ENCODE measurements around the gene ETV4. TPM values are rescaled to one million over a fixed set of nuclear protein-coding genes. Genes with fewer than 3 reads are reported as not detected.

The ETV4 gene
- total RNA-seq, 1 experiment from 2014 or later = 195 TPM

DNA sequence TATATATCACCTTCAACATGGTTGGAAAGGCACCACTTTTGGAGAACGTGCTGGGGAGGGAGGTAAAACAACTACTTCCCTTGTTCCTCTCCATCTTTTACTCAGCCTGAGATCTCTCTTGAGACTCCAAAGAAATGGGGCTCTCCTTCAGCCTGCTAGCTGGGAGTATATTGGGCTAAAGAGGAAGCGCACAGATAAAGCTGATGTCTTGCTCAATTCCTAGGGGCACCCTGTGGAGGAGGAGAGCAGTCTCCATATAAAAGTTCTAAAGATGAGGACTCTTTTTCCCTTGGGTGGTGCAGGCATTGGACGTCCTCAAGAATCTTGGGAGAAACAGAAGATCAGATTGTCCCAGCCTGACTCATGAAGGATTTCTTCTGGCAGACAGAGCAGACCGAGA, 4.6 kb upstream of the ETV4 start:
- Mint-ChIP-seq H3K27me3 (ENCODE audit: low read depth) (no peaks in the 10 kb centered on the region; the same call in 1 of the 2 replicates), H3K27ac (no peak overlapping the region), H3K4me1 (peaks cover 69% of the 10 kb centered on the region), H3K36me3 (no peaks in the 10 kb centered on the region), H3K4me3 (no peak overlapping the region), H3K9me3 (0 out of 2 replicates have a peak, but pooled peaks cover 3% of the 10 kb centered on the region)
- CTCF ChIA-PET = no interaction called here
- DNase-seq (ENCODE audit: low spot score) (no peak), ATAC-seq (no peak)
- POLR2A ChIA-PET = no interaction called here
- TF ChIP-seq SMAD4 (CRISPR knock-in tag; IDR thresholded peaks at IDR 0.05) (no peak), ZNF232 (CRISPR knock-in tag; IDR thresholded peaks at IDR 0.05) (no peak), HMGA2 (CRISPR knock-in tag; IDR thresholded peaks at IDR 0.05) (no peak), SP1 (CRISPR knock-in tag; conservative IDR thresholded peaks at IDR 0.05) (no peak), MYBL2 (CRISPR knock-in tag; IDR thresholded peaks at IDR 0.05) (no peak), CREB1 (CRISPR knock-in tag; IDR thresholded peaks at IDR 0.05) (no peak), NFYB (CRISPR knock-in tag; conservative IDR thresholded peaks at IDR 0.05; ENCODE audit: low read depth) (no peak), ATF1 (CRISPR knock-in tag; IDR thresholded peaks at IDR 0.05) (no peak), FOXK1 (CRISPR knock-in tag; IDR thresholded peaks at IDR 0.05) (no peak), JAZF1 (CRISPR knock-in tag; IDR thresholded peaks at IDR 0.05) (no peak), FOXP1 (CRISPR knock-in tag; IDR thresholded peaks at IDR 0.05; ENCODE audit: borderline replicate concordance) (no peak)
- TF ChIP-seq, protein P1, sequence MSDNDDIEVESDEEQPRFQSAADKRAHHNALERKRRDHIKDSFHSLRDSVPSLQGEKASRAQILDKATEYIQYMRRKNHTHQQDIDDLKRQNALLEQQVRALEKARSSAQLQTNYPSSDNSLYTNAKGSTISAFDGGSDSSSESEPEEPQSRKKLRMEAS (CRISPR knock-in tag; IDR thresholded peaks at IDR 0.05) = no peak
- TF ChIP-seq, protein P2, sequence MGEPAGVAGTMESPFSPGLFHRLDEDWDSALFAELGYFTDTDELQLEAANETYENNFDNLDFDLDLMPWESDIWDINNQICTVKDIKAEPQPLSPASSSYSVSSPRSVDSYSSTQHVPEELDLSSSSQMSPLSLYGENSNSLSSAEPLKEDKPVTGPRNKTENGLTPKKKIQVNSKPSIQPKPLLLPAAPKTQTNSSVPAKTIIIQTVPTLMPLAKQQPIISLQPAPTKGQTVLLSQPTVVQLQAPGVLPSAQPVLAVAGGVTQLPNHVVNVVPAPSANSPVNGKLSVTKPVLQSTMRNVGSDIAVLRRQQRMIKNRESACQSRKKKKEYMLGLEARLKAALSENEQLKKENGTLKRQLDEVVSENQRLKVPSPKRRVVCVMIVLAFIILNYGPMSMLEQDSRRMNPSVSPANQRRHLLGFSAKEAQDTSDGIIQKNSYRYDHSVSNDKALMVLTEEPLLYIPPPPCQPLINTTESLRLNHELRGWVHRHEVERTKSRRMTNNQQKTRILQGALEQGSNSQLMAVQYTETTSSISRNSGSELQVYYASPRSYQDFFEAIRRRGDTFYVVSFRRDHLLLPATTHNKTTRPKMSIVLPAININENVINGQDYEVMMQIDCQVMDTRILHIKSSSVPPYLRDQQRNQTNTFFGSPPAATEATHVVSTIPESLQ (CRISPR knock-in tag; IDR thresholded peaks at IDR 0.05) = no peak
- TF ChIP-seq, protein P3, sequence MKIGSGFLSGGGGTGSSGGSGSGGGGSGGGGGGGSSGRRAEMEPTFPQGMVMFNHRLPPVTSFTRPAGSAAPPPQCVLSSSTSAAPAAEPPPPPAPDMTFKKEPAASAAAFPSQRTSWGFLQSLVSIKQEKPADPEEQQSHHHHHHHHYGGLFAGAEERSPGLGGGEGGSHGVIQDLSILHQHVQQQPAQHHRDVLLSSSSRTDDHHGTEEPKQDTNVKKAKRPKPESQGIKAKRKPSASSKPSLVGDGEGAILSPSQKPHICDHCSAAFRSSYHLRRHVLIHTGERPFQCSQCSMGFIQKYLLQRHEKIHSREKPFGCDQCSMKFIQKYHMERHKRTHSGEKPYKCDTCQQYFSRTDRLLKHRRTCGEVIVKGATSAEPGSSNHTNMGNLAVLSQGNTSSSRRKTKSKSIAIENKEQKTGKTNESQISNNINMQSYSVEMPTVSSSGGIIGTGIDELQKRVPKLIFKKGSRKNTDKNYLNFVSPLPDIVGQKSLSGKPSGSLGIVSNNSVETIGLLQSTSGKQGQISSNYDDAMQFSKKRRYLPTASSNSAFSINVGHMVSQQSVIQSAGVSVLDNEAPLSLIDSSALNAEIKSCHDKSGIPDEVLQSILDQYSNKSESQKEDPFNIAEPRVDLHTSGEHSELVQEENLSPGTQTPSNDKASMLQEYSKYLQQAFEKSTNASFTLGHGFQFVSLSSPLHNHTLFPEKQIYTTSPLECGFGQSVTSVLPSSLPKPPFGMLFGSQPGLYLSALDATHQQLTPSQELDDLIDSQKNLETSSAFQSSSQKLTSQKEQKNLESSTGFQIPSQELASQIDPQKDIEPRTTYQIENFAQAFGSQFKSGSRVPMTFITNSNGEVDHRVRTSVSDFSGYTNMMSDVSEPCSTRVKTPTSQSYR (CRISPR knock-in tag; IDR thresholded peaks at IDR 0.05) = no peak
- TF ChIP-seq, protein P4, sequence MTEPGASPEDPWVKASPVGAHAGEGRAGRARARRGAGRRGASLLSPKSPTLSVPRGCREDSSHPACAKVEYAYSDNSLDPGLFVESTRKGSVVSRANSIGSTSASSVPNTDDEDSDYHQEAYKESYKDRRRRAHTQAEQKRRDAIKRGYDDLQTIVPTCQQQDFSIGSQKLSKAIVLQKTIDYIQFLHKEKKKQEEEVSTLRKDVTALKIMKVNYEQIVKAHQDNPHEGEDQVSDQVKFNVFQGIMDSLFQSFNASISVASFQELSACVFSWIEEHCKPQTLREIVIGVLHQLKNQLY (CRISPR knock-in tag; IDR thresholded peaks at IDR 0.05) = no peak
- TF ChIP-seq, protein P5, sequence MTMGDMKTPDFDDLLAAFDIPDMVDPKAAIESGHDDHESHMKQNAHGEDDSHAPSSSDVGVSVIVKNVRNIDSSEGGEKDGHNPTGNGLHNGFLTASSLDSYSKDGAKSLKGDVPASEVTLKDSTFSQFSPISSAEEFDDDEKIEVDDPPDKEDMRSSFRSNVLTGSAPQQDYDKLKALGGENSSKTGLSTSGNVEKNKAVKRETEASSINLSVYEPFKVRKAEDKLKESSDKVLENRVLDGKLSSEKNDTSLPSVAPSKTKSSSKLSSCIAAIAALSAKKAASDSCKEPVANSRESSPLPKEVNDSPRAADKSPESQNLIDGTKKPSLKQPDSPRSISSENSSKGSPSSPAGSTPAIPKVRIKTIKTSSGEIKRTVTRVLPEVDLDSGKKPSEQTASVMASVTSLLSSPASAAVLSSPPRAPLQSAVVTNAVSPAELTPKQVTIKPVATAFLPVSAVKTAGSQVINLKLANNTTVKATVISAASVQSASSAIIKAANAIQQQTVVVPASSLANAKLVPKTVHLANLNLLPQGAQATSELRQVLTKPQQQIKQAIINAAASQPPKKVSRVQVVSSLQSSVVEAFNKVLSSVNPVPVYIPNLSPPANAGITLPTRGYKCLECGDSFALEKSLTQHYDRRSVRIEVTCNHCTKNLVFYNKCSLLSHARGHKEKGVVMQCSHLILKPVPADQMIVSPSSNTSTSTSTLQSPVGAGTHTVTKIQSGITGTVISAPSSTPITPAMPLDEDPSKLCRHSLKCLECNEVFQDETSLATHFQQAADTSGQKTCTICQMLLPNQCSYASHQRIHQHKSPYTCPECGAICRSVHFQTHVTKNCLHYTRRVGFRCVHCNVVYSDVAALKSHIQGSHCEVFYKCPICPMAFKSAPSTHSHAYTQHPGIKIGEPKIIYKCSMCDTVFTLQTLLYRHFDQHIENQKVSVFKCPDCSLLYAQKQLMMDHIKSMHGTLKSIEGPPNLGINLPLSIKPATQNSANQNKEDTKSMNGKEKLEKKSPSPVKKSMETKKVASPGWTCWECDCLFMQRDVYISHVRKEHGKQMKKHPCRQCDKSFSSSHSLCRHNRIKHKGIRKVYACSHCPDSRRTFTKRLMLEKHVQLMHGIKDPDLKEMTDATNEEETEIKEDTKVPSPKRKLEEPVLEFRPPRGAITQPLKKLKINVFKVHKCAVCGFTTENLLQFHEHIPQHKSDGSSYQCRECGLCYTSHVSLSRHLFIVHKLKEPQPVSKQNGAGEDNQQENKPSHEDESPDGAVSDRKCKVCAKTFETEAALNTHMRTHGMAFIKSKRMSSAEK (CRISPR knock-in tag; IDR thresholded peaks at IDR 0.05; ENCODE audit: borderline replicate concordance) = no peak

DNA sequence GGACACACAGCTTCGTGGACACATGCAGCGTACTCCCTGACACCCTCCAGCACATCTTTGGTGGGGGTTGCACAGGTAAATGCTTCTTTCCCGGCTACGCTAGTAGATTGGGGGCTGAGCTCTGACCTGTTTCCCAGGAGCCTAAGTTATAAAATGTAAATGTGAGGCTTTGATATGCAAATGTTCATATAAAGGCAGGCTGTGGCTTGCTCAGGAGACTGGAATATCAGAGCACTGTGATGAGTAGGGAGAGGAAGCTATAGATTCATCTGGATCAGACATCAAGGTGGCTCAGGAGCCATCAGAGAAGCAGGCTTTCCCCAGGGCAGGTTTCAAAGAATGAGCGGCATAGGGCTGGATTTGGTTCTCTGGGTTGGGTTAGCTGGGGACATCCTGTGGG, 3.4 kb upstream of the ETV4 start:
- no peak overlapping the region; the same call in 1 of the 2 replicates for H3K27ac Mint-ChIP-seq
- H3K4me1 Mint-ChIP-seq = peaks cover 58% of the 10 kb centered on the region
- no peaks in the 10 kb centered on the region; the same call in 1 of the 2 replicates for H3K27me3 Mint-ChIP-seq (ENCODE audit: low read depth)
- ATAC-seq = no peak
- CTCF ChIA-PET = interaction anchor here (1.0 to 1.4 kb wide), 4 partner anchors 23 to 211 kb away, joined by 3 to 5 read pairs (median 4); no protein-coding TSS in a partner anchor
- POLR2A ChIA-PET = interaction anchor here (0.9 to 1.3 kb wide), 2 partner anchors 13 to 23 kb away, joined by 3 to 4 read pairs; no protein-coding TSS in a partner anchor
- no peaks in the 10 kb centered on the region for H3K36me3 Mint-ChIP-seq
- H3K9me3 Mint-ChIP-seq = 0 out of 2 replicates have a peak, but pooled peaks cover 3% of the 10 kb centered on the region
- no peak overlapping the region for H3K4me3 Mint-ChIP-seq
- DNase-seq (ENCODE audit: low spot score) = no peak
- TF ChIP-seq ZNF423 (CRISPR knock-in tag; IDR thresholded peaks at IDR 0.05) = no peak
- TF ChIP-seq, protein P6, sequence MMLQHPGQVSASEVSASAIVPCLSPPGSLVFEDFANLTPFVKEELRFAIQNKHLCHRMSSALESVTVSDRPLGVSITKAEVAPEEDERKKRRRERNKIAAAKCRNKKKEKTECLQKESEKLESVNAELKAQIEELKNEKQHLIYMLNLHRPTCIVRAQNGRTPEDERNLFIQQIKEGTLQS (CRISPR knock-in tag; conservative IDR thresholded peaks at IDR 0.05) = no peak
- TF ChIP-seq, protein P7, sequence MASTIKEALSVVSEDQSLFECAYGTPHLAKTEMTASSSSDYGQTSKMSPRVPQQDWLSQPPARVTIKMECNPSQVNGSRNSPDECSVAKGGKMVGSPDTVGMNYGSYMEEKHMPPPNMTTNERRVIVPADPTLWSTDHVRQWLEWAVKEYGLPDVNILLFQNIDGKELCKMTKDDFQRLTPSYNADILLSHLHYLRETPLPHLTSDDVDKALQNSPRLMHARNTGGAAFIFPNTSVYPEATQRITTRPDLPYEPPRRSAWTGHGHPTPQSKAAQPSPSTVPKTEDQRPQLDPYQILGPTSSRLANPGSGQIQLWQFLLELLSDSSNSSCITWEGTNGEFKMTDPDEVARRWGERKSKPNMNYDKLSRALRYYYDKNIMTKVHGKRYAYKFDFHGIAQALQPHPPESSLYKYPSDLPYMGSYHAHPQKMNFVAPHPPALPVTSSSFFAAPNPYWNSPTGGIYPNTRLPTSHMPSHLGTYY (CRISPR knock-in tag; IDR thresholded peaks at IDR 0.05) = no peak
- no peak for TF ChIP-seq ZBTB21 (CRISPR knock-in tag; IDR thresholded peaks at IDR 0.05; ENCODE audit: borderline replicate concordance)
- TF ChIP-seq RORB (CRISPR knock-in tag; IDR thresholded peaks at IDR 0.05) = no peak
- TF ChIP-seq ZNF263 (CRISPR knock-in tag; IDR thresholded peaks at IDR 0.05; ENCODE audit: low read depth) = no peak
